ENCODE results near the gene NOS2. TPM values are rescaled to one million over a fixed set of nuclear protein-coding genes. Genes with fewer than 3 reads are reported as not detected.
"Not testable (repeated sequence)": the region's sequence is repeated elsewhere in the genome, so short reads cannot be mapped to it uniquely, and the experiment has no call there.

NOS2 gene
- total and polyA plus RNA-seq, 2 donors (not counting 1 experiment from before 2014, with no cell fraction given) = under 0.01 TPM; not detected in 1

GRCh38 chr17:27839571-27840405, 39.5 kb upstream of the NOS2 start:
- H3K4me2 ChIP-seq (ENCODE audit: extremely low read depth, insufficient read depth, low read length); H4K20me1 ChIP-seq (ENCODE audit: control insufficient read depth, extremely low read depth, insufficient read depth, low read length); H2AFZ ChIP-seq (ENCODE audit: low read length); H3K36me3 ChIP-seq (ENCODE audit: control insufficient read depth, insufficient read depth, low read length); H3K79me2 ChIP-seq (ENCODE audit: control insufficient read depth, insufficient read depth, low read length); H3K27ac ChIP-seq (ENCODE audit: insufficient read depth, low read length); DNase-seq (ENCODE audit: low read depth in 2 of 2); H3K4me3 ChIP-seq (replicated peaks in 1 of 4; ENCODE audit: control extremely low read depth in 1 of 4, insufficient read depth in 1 of 4, low read depth in 3 of 4, low read length in 4 of 4); H3K9ac ChIP-seq (ENCODE audit: insufficient read depth, low read length); H3K27me3 ChIP-seq (ENCODE audit: control insufficient read depth, insufficient read depth, low read length); H3K9me3 ChIP-seq (ENCODE audit: control insufficient read depth, insufficient read depth, low read depth, low read length); H3K4me1 ChIP-seq (ENCODE audit: control insufficient read depth, extremely low read depth, insufficient read depth, low read length): not testable (repeated sequence)

- not testable (repeated sequence) for H3K4me1 ChIP-seq (ENCODE audit: control insufficient read depth, extremely low read depth, insufficient read depth, low read length); H3K27ac ChIP-seq (ENCODE audit: insufficient read depth, low read length); H3K9ac ChIP-seq (ENCODE audit: insufficient read depth, low read length); H2AFZ ChIP-seq (ENCODE audit: low read length); H4K20me1 ChIP-seq (ENCODE audit: control insufficient read depth, extremely low read depth, insufficient read depth, low read length); H3K4me3 ChIP-seq (replicated peaks in 1 of 4; ENCODE audit: control extremely low read depth in 1 of 4, insufficient read depth in 1 of 4, low read depth in 3 of 4, low read length in 4 of 4); DNase-seq (ENCODE audit: low read depth in 2 of 2); H3K27me3 ChIP-seq (ENCODE audit: control insufficient read depth, insufficient read depth, low read length); H3K4me2 ChIP-seq (ENCODE audit: extremely low read depth, insufficient read depth, low read length); H3K36me3 ChIP-seq (ENCODE audit: control insufficient read depth, insufficient read depth, low read length); H3K9me3 ChIP-seq (ENCODE audit: control insufficient read depth, insufficient read depth, low read depth, low read length); H3K79me2 ChIP-seq (ENCODE audit: control insufficient read depth, insufficient read depth, low read length)
These were observed 38.3 kb upstream of the NOS2 start for GRCh38 chr17:27838607-27839006.

- not testable (repeated sequence) for H3K79me2 ChIP-seq (ENCODE audit: control insufficient read depth, insufficient read depth, low read length); H3K36me3 ChIP-seq (ENCODE audit: control insufficient read depth, insufficient read depth, low read length); H3K27ac ChIP-seq (ENCODE audit: insufficient read depth, low read length); H3K4me2 ChIP-seq (ENCODE audit: extremely low read depth, insufficient read depth, low read length); DNase-seq (ENCODE audit: low read depth in 2 of 2); H3K9me3 ChIP-seq (ENCODE audit: control insufficient read depth, insufficient read depth, low read depth, low read length); H2AFZ ChIP-seq (ENCODE audit: low read length); H3K4me3 ChIP-seq (replicated peaks in 1 of 4; ENCODE audit: control extremely low read depth in 1 of 4, insufficient read depth in 1 of 4, low read depth in 3 of 4, low read length in 4 of 4); H4K20me1 ChIP-seq (ENCODE audit: control insufficient read depth, extremely low read depth, insufficient read depth, low read length); H3K27me3 ChIP-seq (ENCODE audit: control insufficient read depth, insufficient read depth, low read length); H3K4me1 ChIP-seq (ENCODE audit: control insufficient read depth, extremely low read depth, insufficient read depth, low read length); H3K9ac ChIP-seq (ENCODE audit: insufficient read depth, low read length)
These were observed 37.4 kb upstream of the NOS2 start for GRCh38 chr17:27837769-27838168.

- H3K4me1 ChIP-seq (ENCODE audit: control insufficient read depth, extremely low read depth, insufficient read depth, low read length) = no peaks in the 10 kb centered on the region
- no peak overlapping the region for H3K9ac ChIP-seq (ENCODE audit: insufficient read depth, low read length)
- no peaks in the 10 kb centered on the region for H3K79me2 ChIP-seq (ENCODE audit: control insufficient read depth, insufficient read depth, low read length)
- no peaks in the 10 kb centered on the region for H3K9me3 ChIP-seq (ENCODE audit: control insufficient read depth, insufficient read depth, low read depth, low read length)
- H3K36me3 ChIP-seq (ENCODE audit: control insufficient read depth, insufficient read depth, low read length) = no peaks in the 10 kb centered on the region
- H4K20me1 ChIP-seq (ENCODE audit: control insufficient read depth, extremely low read depth, insufficient read depth, low read length) = no peaks in the 10 kb centered on the region
- H2AFZ ChIP-seq (ENCODE audit: low read length) = no peak overlapping the region
- H3K27ac ChIP-seq (ENCODE audit: insufficient read depth, low read length) = no peak overlapping the region
- no peaks in the 10 kb centered on the region for H3K27me3 ChIP-seq (ENCODE audit: control insufficient read depth, insufficient read depth, low read length)
- DNase-seq (ENCODE audit: low read depth in 2 of 2) = no peak
- TF ChIP-seq EZH2 (IDR thresholded peaks at IDR 0.05; ENCODE audit: low read length, missing control alignments) (no peak), CTCF (conservative IDR thresholded peaks at IDR 0.05 in 1 of 2, IDR thresholded peaks at IDR 0.05 in 1 of 2; ENCODE audit: low read depth in 1 of 2, low read length in 2 of 2) (no peak)
- H3K4me3 ChIP-seq (replicated peaks in 1 of 4; ENCODE audit: control extremely low read depth in 1 of 4, insufficient read depth in 1 of 4, low read depth in 3 of 4, low read length in 4 of 4) = no peak overlapping the region
- H3K4me2 ChIP-seq (ENCODE audit: extremely low read depth, insufficient read depth, low read length) = no peak overlapping the region
These were observed 36.3 kb upstream of the NOS2 start for GRCh38 chr17:27836651-27837050.
